Occipital lobe (tissue), 2 donors: ENCODE measurements around the gene OXSR1. TPM values are rescaled to one million over a fixed set of nuclear protein-coding genes. Genes with fewer than 3 reads are reported as not detected.
"Not testable (repeated sequence)": the region's sequence is repeated elsewhere in the genome, so short reads cannot be mapped to it uniquely, and the experiment has no call there.

ENCODE experiments used
- DNase-seq: peaks from one replicate; lab custom pipeline; 2025; lab: John Stamatoyannopoulos, UW
- total RNA-seq: library from RNA; depleted of rRNA; stranded (reverse); fragments of >200 nt; gene quantifications from one replicate; pipeline ENCODE4 v1.2.3, GENCODE V29; 2014

The OXSR1 gene
- total RNA-seq, 1 donor from 2014 or later: 54.9 TPM

GRCh38 chr3:38127611-38128302, 37.6 kb upstream of the OXSR1 start:
- DNase-seq: no peak

DNA sequence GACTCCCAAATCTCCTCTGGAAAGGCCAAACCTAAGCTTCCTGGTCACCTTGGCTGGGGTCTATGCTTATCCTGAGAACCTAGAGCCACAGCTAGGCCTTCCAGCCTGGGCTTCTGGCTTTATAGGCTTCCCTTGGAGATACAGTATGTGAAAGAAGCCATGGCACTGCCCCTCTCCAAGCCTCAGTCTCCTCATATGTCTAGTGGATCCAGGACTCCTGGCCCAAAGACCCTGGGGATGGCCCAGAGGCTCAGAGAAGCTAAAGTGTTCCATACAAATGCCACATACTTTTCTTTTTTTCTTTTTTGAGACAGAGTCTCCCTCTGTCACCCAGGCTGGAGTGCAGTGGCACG, 37.1 kb upstream of the OXSR1 start:
- DNase-seq: no peak

DNA sequence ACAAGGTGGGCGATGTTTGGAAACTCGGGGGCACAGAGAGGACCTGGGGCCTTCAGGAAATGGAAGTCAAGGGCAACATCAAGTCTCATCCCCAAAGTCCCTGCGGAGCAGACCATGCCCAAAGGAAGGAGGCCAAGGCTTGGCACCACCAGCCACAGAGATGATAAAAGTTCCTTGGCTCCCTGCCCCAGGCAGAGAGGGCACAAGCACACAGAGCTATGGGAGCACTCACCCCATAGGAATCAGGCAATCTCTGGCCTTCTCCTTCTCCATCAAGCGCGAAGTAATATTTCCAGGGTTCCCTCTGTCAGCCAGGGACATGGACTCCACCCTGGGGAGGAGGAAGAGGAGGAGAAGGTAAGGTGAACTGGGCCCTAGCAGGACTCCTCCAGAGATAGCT, 36.3 kb upstream of the OXSR1 start:
- no peak for DNase-seq

GRCh38 chr3:38130631-38131065, 34.7 kb upstream of the OXSR1 start:
- DNase-seq: no peak

GRCh38 chr3:38131621-38132369, 33.5 kb upstream of the OXSR1 start:
- no peak for DNase-seq

DNA sequence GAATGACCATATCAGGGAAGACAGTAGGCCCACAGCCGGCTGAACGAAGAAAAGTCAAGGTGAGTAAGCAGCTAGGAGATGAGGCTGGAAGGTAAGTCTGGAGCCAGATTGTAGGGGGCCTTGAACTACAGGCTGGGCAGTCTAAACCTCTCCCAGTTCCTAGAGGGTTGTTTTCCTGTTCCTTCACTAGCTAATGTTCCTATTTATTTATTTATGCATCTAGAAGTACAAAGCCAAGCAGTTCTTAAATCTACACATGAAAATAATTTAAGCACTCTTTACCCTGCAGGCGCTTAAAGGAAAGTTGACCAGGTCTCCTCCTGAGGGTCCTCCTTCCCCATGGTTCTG, 32.2 kb upstream of the OXSR1 start:
- DNase-seq: no peak

DNA sequence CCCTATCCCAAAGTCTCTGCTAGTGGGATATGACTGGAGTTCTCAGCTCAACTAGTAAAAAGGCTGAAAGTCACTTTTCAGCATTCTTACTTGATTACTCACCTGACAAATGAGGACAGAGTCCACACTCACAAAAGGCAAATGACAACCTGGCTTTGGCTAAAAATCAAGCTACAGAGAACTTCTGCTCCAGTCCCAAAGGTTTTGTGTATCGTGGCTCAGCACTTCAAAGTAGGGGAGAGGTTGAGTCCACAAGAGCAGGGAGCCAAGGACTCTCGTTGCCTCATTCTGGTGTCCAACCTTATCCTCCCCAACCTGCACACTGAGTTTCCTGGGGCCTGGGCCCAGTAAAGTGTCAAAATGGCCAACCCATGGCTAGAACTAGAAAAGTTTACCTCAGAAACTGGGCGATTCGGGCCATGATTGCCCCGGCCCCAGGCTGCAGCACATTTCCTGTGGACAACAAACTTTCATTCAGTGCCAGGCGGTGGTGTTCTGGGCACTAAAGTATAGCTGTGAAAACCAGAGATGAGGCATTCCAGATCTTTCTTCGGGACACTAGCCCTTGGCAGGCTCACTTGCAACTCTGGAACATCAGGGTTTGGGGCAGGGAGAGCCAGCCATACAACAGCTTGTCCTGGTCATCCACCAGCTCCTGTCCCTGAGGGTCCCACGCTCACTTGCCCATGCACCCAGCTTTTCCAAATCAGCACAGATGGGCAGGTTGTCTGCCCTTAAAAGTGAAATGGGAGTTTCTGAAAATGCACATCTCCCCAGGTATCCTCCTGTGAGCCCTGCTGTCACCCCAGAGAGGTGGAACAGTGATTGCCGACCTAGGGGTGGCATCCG, 31.6 kb upstream of the OXSR1 start:
- DNase-seq: no peak

- not testable (repeated sequence) for DNase-seq
Observed at GRCh38 chr3:38134517-38135143, 30.7 kb upstream of the OXSR1 start.

DNA sequence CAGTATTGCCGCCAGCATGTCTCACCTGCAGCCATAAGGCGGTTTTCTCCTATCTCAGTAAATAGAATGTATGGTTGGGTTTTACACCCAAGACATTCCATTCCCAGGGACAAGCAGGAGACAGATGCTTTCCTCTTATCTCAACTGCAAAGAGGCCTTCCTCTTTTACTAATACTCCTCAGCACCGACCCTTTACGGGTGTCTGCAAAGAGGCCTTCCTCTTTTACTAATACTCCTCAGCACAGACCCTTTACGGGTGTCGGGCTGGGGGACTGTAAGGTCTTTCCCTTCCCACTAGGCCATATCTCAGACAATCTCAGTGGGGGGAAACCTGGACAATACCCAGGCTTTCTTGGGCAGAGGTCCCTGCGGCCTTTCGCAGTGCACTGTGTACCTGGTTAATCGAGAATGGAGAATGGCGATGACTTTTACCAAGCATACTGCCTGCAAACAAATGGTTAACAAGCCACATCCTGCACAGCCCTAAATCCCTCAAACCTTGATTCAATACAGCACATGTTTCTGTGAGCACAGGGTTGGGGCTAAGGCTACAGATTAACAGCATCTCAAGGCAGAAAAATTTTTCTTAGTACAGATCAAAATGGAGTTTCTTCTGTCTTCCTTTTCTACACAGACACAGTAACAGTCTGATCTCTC, 29.6 kb upstream of the OXSR1 start:
- not testable (repeated sequence) for DNase-seq

DNA sequence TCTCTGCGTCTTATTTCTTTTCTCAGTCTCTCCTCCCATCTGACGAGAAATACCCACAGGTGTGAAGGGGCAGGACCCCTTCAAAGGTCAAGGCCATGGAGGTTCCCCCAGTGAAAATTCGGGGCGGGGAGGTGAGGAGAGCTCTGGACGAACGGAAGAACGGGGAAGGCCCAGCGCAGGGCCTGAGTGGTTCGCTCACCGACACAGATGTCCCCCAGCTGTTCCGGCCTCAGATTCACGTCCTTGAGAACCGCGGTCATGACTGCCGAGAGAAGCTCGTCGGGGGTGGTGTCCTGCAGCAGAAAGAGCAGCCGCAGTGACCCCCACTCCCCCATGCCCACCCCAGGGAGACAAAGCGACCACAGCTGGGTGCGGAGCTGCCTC, 29.0 kb upstream of the OXSR1 start:
- no peak for DNase-seq

GRCh38 chr3:38136777-38137614, 28.3 kb upstream of the OXSR1 start, which contains the start of gene ACAA1:
ACAA1 (minus strand) TSS chr3:38137127; CDS start chr3:38137035, 92 bp downstream.
- DNase-seq: peak; percentile 99

GRCh38 chr3:38137615-38138348, 27.6 kb upstream of the OXSR1 start:
- no peak for DNase-seq

GRCh38 chr3:38138349-38139190, 26.8 kb upstream of the OXSR1 start, which contains the start of gene MYD88:
MYD88 (plus strand) TSS chr3:38138661; CDS start chr3:38138701, 40 bp downstream.
- DNase-seq: peak; percentile 31

GRCh38 chr3:38139191-38139590, 26.1 kb upstream of the OXSR1 start:
- DNase-seq: no peak

DNA sequence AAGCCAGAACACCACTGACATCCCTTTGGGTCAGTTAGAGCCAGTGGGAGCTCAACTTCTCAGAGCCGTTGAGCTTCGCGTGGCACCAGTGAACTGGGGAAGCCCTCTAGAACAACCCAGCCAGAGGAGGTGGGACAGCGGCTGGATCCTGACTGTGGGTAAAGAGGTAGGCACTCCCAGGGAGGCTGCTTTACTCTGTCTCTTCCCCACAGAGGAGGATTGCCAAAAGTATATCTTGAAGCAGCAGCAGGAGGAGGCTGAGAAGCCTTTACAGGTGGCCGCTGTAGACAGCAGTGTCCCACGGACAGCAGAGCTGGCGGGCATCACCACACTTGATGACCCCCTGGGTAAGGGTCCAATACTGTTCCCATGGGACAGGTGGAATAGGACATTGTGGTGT, 25.7 kb upstream of the OXSR1 start:
- DNase-seq: no peak

DNA sequence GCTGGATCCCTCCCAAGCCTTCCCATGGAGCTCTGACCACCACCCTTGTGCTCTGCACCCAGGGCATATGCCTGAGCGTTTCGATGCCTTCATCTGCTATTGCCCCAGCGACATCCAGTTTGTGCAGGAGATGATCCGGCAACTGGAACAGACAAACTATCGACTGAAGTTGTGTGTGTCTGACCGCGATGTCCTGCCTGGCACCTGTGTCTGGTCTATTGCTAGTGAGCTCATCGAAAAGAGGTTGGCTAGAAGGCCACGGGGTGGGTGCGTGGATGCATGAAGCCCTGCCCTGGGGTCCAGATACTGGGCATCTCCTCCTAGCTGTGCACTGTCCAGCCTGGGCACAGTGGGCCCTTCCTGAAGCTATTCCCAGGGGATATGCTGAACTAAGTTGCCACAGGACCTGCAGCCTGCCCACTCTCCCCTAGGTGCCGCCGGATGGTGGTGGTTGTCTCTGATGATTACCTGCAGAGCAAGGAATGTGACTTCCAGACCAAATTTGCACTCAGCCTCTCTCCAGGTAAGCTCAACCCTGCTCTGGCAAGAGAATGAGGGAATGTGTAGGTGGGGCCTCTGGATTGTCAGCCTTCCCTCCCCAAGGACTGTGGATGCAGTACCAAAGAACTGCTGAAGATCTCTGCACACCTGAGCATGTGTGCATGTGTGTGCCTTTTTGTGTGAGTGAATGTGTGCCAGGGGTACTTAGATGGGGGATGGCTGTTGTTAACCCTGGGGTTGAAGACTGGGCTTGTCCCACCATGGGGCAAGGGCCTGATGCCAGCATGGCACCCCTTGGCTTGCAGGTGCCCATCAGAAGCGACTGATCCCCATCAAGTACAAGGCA, 24.8 kb upstream of the OXSR1 start:
- no peak for DNase-seq

DNA sequence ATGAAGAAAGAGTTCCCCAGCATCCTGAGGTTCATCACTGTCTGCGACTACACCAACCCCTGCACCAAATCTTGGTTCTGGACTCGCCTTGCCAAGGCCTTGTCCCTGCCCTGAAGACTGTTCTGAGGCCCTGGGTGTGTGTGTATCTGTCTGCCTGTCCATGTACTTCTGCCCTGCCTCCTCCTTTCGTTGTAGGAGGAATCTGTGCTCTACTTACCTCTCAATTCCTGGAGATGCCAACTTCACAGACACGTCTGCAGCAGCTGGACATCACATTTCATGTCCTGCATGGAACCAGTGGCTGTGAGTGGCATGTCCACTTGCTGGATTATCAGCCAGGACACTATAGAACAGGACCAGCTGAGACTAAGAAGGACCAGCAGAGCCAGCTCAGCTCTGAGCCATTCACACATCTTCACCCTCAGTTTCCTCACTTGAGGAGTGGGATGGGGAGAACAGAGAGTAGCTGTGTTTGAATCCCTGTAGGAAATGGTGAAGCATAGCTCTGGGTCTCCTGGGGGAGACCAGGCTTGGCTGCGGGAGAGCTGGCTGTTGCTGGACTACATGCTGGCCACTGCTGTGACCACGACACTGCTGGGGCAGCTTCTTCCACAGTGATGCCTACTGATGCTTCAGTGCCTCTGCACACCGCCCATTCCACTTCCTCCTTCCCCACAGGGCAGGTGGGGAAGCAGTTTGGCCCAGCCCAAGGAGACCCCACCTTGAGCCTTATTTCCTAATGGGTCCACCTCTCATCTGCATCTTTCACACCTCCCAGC, 24.0 kb upstream of the OXSR1 start:
- DNase-seq: no peak
